ENCODE data around the gene CRY1. TPM values are rescaled to one million over a fixed set of nuclear protein-coding genes. Genes with fewer than 3 reads are reported as not detected.
A peak's percentile ranks its signal among the peaks of the same experiment; 100 is the strongest.

The CRY1 gene
- total and polyA plus RNA-seq, 9 of the 15 experiments (the other 6 are each of a cell fraction or from before 2014, with no cell fraction given) = 8.7 to 33.3 (median 25.2) TPM

GRCh38 chr12:107093417-107094182 lies at the start of gene CRY1 (continued):
- TF ChIP-seq ZBTB43 (CRISPR knock-in tag; IDR thresholded peaks at IDR 0.05) (0 out of 2 replicates have a peak, but pooled peaks have one; percentile 39), GTF2A2 (tag; IDR thresholded peaks at IDR 0.05) (no peak), SRF (CRISPR knock-in tag; IDR thresholded peaks at IDR 0.05) (peak in 1 of 2 experiments; percentile 30; a peak in 1 of 4 replicates), POLR2A (conservative IDR thresholded peaks at IDR 0.05) (peak; percentile 88), ZNF436 (CRISPR knock-in tag; IDR thresholded peaks at IDR 0.05) (no peak), ARID2 (IDR thresholded peaks at IDR 0.05) (0 out of 2 replicates have a peak, but pooled peaks have one; percentile 4), RFX7 (CRISPR knock-in tag; IDR thresholded peaks at IDR 0.05) (no peak), MEIS2 (IDR thresholded peaks at IDR 0.05; ENCODE audit: partially characterized antibody) (peak; percentile 24), HDAC8 (tag; IDR thresholded peaks at IDR 0.05) (no peak), SUPT5H (IDR thresholded peaks at IDR 0.05) (peak; percentile 83), HDGF (IDR thresholded peaks at IDR 0.05) (no peak), USF2 (CRISPR knock-in tag; IDR thresholded peaks at IDR 0.05) (peak; percentile 96), SNAPC5 (CRISPR knock-in tag; IDR thresholded peaks at IDR 0.05) (no peak), ZNF57 (CRISPR knock-in tag; IDR thresholded peaks at IDR 0.05) (no peak), NKRF (IDR thresholded peaks at IDR 0.05; ENCODE audit: borderline replicate concordance) (peak; percentile 65; the same call in 1 of the 2 replicates), ATF3 (IDR thresholded peaks at IDR 0.05) (peak; percentile 46; the same call in 1 of the 2 replicates), ATF3 (CRISPR knock-in tag; conservative IDR thresholded peaks at IDR 0.05) (peak; percentile 62), HMG20B (CRISPR knock-in tag; IDR thresholded peaks at IDR 0.05) (no peak), POLR2AphosphoS5 (IDR thresholded peaks at IDR 0.05; ENCODE audit: control insufficient read depth, insufficient read depth, low read depth, low read length) (peak; percentile 58; the same call in 1 of the 2 replicates), MXI1 (IDR thresholded peaks at IDR 0.05; ENCODE audit: low read depth, low read length) (0 out of 2 replicates have a peak, but pooled peaks have one; percentile 8), ZNF347 (CRISPR knock-in tag; IDR thresholded peaks at IDR 0.05; ENCODE audit: low read depth) (no peak), FOSL1 (tag; conservative IDR thresholded peaks at IDR 0.05) (no peak; the same call in none of the 2 replicates), ZNF766 (CRISPR knock-in tag; conservative IDR thresholded peaks at IDR 0.05) (peak; percentile 40; the same call in 1 of the 2 replicates), NFE2L1 (tag; IDR thresholded peaks at IDR 0.05; ENCODE audit: borderline replicate concordance, low read depth) (no peak), SIN3B (IDR thresholded peaks at IDR 0.05; ENCODE audit: low read depth) (peak; percentile 56; the same call in 1 of the 2 replicates)

Measured in K562 (cell line).